GM10266 (cell line): ENCODE results near the gene IL17RC.
"Not testable (repeated sequence)": the region's sequence is repeated elsewhere in the genome, so short reads cannot be mapped to it uniquely, and the experiment has no call there.

Experiments used
- DNase-seq: peaks from one replicate; pipeline ENCODE4 v3.0.0; 2012; ENCODE audit errors: extremely low spot score
- TF ChIP-seq, protein P1 (sequence below): IDR thresholded peaks from 2 replicates; pipeline ENCODE4 v1.5.1; 2012; ENCODE audit warnings: mild to moderate bottlenecking, low read depth; ENCODE audit not compliant: control insufficient read depth, insufficient read depth; ENCODE audit errors: missing control alignments

The IL17RC gene

DNA sequence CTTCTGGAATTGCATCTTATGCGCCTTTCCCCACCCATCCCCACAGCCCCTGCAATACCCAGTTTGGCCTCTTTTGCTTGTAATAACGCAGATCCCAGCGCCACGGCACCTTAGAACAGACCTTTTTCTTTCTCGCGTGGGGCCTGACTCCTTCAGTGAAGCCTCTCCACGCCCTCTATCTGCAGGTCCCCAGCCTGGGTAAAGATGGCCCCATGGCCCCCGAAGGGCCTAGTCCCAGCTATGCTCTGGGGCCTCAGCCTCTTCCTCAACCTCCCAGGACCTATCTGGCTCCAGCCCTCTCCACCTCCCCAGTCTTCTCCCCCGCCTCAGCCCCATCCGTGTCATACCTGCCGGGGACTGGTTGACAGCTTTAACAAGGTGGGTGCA is 17.3 kb downstream of the IL17RC start:
- no peak for DNase-seq
- TF ChIP-seq, protein P1, sequence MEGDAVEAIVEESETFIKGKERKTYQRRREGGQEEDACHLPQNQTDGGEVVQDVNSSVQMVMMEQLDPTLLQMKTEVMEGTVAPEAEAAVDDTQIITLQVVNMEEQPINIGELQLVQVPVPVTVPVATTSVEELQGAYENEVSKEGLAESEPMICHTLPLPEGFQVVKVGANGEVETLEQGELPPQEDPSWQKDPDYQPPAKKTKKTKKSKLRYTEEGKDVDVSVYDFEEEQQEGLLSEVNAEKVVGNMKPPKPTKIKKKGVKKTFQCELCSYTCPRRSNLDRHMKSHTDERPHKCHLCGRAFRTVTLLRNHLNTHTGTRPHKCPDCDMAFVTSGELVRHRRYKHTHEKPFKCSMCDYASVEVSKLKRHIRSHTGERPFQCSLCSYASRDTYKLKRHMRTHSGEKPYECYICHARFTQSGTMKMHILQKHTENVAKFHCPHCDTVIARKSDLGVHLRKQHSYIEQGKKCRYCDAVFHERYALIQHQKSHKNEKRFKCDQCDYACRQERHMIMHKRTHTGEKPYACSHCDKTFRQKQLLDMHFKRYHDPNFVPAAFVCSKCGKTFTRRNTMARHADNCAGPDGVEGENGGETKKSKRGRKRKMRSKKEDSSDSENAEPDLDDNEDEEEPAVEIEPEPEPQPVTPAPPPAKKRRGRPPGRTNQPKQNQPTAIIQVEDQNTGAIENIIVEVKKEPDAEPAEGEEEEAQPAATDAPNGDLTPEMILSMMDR: no peak

DNA sequence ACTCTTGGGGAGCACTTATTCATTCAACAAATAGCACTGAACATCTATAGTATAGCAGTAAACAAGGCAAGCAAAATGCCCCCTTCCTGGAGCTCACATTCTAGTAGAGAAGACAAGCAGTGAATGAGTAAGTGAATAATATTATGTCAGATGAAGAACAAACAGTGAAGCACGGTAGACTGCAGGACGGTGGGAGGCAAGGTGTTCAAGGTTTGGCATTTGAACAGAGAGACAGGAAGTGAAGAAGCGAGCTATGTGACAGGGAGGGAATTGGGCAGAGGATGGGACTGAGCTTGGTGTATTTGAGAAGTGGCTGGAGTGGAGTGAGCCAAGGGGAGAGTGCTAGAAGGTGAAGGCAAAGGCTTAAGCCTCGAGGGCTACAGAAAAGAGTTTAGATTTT is 18.1 kb downstream of the IL17RC start:
- TF ChIP-seq, protein P1: no peak
- DNase-seq: no peak

DNA sequence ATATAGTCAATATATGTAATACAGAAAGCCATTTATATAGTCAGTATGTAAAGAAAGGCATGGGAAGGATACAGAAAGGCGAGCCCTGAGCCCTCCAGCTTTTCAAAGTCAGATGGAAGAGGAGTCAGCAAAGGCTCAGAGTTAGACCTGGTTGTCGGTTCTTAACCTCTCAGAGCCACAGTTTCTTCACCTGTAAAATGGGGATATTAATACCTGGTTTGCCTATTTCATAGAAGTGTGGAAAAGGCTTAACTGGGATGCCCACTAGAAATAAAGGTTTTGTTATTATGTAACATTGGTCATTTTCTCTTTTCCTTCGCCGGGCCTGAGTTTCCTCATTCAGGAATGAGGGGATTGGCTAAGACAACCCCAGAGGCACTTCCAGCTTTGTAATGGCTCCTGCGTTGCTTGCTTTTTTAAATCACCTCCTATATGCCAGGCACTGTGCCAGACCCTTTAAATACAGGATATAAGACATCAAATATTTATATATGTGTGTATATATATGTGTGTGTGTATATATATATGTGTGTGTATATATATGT is 19.1 kb downstream of the IL17RC start:
- DNase-seq: no peak
- TF ChIP-seq, protein P1: no peak

DNA sequence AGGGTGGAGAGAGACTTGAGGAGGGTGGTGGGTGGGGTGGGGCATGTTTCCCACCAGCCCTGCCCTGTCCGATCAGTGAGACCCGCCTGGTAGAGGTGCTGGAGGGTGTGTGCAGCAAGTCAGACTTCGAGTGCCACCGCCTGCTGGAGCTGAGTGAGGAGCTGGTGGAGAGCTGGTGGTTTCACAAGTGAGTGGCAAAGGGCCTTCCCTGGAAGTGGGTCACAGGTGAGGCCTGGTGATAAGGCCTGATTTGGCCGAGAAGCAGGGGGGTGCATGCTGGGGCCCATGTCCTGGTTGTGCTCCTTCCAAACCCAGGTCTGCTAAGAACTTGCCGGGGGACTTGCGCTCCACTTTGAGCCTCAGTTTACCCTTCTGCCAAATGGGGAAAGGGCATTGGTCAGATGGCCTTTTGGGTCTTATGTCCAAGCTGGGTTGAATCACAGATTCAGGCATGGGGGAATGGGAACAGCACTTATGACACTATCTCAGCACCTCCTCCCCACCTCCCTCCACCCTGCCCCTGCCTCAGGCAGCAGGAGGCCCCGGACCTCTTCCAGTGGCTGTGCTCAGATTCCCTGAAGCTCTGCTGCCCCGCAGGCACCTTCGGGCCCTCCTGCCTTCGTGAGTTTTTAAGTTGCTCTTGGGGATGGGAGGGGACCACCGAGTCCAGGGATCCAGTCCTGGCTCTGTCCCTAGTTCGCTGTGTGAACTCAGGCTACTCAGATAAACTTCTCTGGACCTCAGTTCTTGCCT is 20.8 kb downstream of the IL17RC start:
- no peak for DNase-seq
- TF ChIP-seq, protein P1: no peak

DNA sequence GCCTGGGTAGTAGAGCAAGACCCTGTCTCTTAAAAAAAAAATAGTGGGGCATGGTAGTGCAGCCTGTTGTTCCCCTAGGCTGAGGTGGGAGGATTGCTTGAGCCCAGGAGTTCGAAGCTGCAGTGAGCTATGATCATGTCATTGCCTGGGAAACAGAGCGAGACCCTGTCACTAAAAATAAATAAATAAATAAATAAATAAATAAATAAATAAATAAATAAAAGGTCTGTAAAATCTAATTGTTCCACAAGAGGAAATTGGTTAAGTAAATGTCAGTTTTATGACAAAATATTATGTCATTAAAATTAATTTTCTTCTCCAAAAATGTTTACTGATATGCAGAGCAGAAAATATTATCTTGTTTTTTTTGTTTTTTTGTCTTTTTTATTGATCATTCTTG is 22.1 kb downstream of the IL17RC start:
- DNase-seq: no peak
- TF ChIP-seq, protein P1: no peak

DNA sequence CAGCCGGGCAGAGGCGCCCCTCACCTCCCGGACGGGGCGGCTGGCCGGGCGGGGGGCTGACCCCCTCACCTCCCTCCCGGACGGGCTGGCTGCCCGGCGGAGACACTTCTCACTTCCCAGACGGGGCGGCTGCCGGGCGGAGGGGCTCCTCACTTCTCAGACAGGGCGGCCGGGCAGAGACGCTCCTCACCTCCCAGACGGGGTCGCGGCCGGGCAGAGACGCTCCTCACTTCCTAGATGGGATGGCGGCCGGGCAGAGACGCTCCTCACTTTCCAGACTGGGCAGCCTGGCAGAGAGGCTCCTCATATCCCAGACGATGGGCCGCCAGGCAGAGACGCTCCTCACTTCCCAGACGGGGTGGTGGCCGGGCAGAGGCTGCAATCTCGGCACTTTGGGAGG is 23.0 kb downstream of the IL17RC start:
- DNase-seq: not testable (repeated sequence)

DNA sequence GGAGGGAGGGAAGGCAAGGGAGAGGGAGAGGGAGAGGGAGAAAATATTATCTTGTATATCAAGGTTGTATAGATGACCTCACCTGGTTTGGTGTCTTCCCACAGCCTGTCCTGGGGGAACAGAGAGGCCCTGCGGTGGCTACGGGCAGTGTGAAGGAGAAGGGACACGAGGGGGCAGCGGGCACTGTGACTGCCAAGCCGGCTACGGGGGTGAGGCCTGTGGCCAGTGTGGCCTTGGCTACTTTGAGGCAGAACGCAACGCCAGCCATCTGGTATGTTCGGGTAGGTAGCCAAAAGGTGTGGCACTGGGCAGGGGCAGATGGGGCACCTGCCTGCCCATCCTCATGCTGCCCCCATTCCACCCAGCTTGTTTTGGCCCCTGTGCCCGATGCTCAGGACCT is 23.8 kb downstream of the IL17RC start:
- DNase-seq: no peak
- TF ChIP-seq, protein P1: no peak
